Right kidney (tissue), 1 donor: ENCODE results near the gene FMNL2.
"Not testable (repeated sequence)": the region's sequence is repeated elsewhere in the genome, so short reads cannot be mapped to it uniquely, and the experiment has no call there.

Source experiments
- DNase-seq: peaks from one replicate; pipeline ENCODE4 v3.0.0-alpha.2; 2016

The FMNL2 gene

GRCh38 chr2:152473151-152473857, 138.3 kb downstream of the FMNL2 start:
- DNase-seq: no peak

GRCh38 chr2:152474523-152474922, 139.5 kb downstream of the FMNL2 start:
- DNase-seq: not testable (repeated sequence)

GRCh38 chr2:152475982-152476381, 141.0 kb downstream of the FMNL2 start:
- no peak for DNase-seq

GRCh38 chr2:152477347-152478092, 142.5 kb downstream of the FMNL2 start:
- no peak for DNase-seq

GRCh38 chr2:152479282-152479681, 144.3 kb downstream of the FMNL2 start:
- no peak for DNase-seq

- DNase-seq: no peak
Observed at GRCh38 chr2:152480821-152481399, 145.9 kb downstream of the FMNL2 start.

GRCh38 chr2:152481881-152482583, 147.1 kb downstream of the FMNL2 start:
- DNase-seq: no peak

- no peak for DNase-seq
Observed at GRCh38 chr2:152483276-152484063, 148.5 kb downstream of the FMNL2 start.

GRCh38 chr2:152485954-152486736, 151.2 kb downstream of the FMNL2 start:
- DNase-seq: no peak

- no peak for DNase-seq
Observed at GRCh38 chr2:152486737-152487400, 151.9 kb downstream of the FMNL2 start.

- no peak for DNase-seq
Observed at GRCh38 chr2:152488075-152488474, 153.1 kb downstream of the FMNL2 start.

GRCh38 chr2:152489364-152489763, 154.4 kb downstream of the FMNL2 start:
- no peak for DNase-seq

- DNase-seq: peak; percentile 55
Observed at GRCh38 chr2:152490686-152491455, 155.9 kb downstream of the FMNL2 start.

- DNase-seq: no peak
Observed at GRCh38 chr2:152492131-152492530, 157.2 kb downstream of the FMNL2 start.

GRCh38 chr2:152492911-152493310, 157.9 kb downstream of the FMNL2 start:
- no peak for DNase-seq

- DNase-seq: no peak
Observed at GRCh38 chr2:152493417-152493816, 158.4 kb downstream of the FMNL2 start.

GRCh38 chr2:152493945-152494528, 159.1 kb downstream of the FMNL2 start:
- DNase-seq: no peak

- no peak for DNase-seq
Observed at GRCh38 chr2:152496371-152496770, 161.4 kb downstream of the FMNL2 start.

GRCh38 chr2:152497481-152498052, 162.6 kb downstream of the FMNL2 start:
- DNase-seq: no peak
